Left lung (tissue), 10 donors: ENCODE data around the gene SEC14L6. TPM values are rescaled to one million over a fixed set of nuclear protein-coding genes. Genes with fewer than 3 reads are reported as not detected.
"Not testable (repeated sequence)": the region's sequence is repeated elsewhere in the genome, so short reads cannot be mapped to it uniquely, and the experiment has no call there.

ENCODE experiments used
- ATAC-seq: fragments of 200-7000 bp; cut with Tn5 transposase; one replicate; pipeline ENCODE4 v1.9.1; 2020; ENCODE audit warnings: moderate library complexity
- DNase-seq, 4 donors: peaks; one replicate each; pipeline ENCODE4 v3.0.0-alpha.2; 2013 to 2020
- H3K27ac ChIP-seq, 2 donors: fragments of 200-600 bp; sonication (generic) in 1 of 2; one replicate each; pipeline versions ENCODE4 v1.5.0 to v1.8.0; 2020 to 2021
- H3K27me3 ChIP-seq, 2 donors: fragments of 200-600 bp; sonication (generic) in 1 of 2; one replicate each; pipeline versions ENCODE4 v1.5.0 to v1.8.0; 2020 to 2021
- H3K36me3 ChIP-seq, 2 donors: fragments of 200-600 bp; sonication (generic) in 1 of 2; one replicate each; pipeline versions ENCODE4 v1.5.0 to v1.8.0; 2020 to 2021
- H3K4me1 ChIP-seq, 2 donors: fragments of 200-600 bp; one replicate each; pipeline ENCODE4 v1.8.0; 2021
- H3K4me3 ChIP-seq, 2 donors: fragments of 200-600 bp; sonication (generic) in 1 of 2; one replicate each; pipeline versions ENCODE4 v1.5.0 to v1.8.0; 2020 to 2021; ENCODE audit warnings: mild to moderate bottlenecking in 1 of 2
- H3K9me3 ChIP-seq, 2 donors: fragments of 200-600 bp; sonication (generic) in 1 of 2; one replicate each; pipeline versions ENCODE4 v1.5.0 to v1.8.0; 2020 to 2021
- CTCF ChIP-seq, 2 donors: fragments of 200-600 bp; sonication (generic) in 1 of 2; IDR thresholded peaks; one replicate each; pipeline versions ENCODE4 v1.5.0 to v1.8.0; 2021; ENCODE audit warnings: antibody characterized with exemption in 2 of 2
- intact Hi-C, 2 donors: fragments of 100-400 bp; cut with DNase I; formaldehyde crosslinking; loops; one replicate each; pipeline versions ENCODE4 v1.11.2 to v1.14.2; 2022
- polyA plus RNA-seq, 6 donors: library from polyadenylated mRNA; unstranded; fragments of 120-200 nt; gene quantifications; one replicate each; pipeline ENCODE4 v1.2.1, GENCODE V29; 2013; ENCODE audit not compliant: insufficient read length in 6 of 6
- total RNA-seq, 2 donors: library from RNA; stranded (reverse); fragmentation: NEBNext Ultra II Directional; extraction: Animal tissue kit (Norgen Biotek cat#: 25700); gene quantifications; one replicate each; pipeline ENCODE4 v1.2.1, GENCODE V29; 2021
- donor health status: DM: no; HTN: yes; CAD: no.
- donor health status: DM: no; HTN: no; CAD: no.

The SEC14L6 gene
- total and polyA plus RNA-seq, 8 donors, result 2.0 to 9.1 (median 3.0) TPM

- H3K27ac ChIP-seq, result no peak overlapping the region
- H3K36me3 ChIP-seq, result no peaks in the 10 kb centered on the region
- H3K9me3 ChIP-seq, result no peaks in the 10 kb centered on the region
- no peak for TF ChIP-seq CTCF (IDR thresholded peaks at IDR 0.05)
- intact Hi-C loops, result no loop called here
- H3K4me1 ChIP-seq, result no peaks in the 10 kb centered on the region
- H3K27me3 ChIP-seq, result no peaks in the 10 kb centered on the region
- H3K4me3 ChIP-seq, result no peak overlapping the region
- DNase-seq, result no peak
- no peak for ATAC-seq
Measured at GRCh38 chr22:30555282-30556210, 9.0 kb upstream of the SEC14L6 start.

- H3K36me3 ChIP-seq, result no peaks in the 10 kb centered on the region
- ATAC-seq, result no peak
- intact Hi-C loops, result no loop called here
- no peaks in the 10 kb centered on the region for H3K4me1 ChIP-seq
- no peaks in the 10 kb centered on the region for H3K9me3 ChIP-seq
- H3K4me3 ChIP-seq, result no peak overlapping the region
- TF ChIP-seq CTCF (IDR thresholded peaks at IDR 0.05), result no peak
- H3K27me3 ChIP-seq, result no peaks in the 10 kb centered on the region
- no peak for DNase-seq
- no peak overlapping the region for H3K27ac ChIP-seq
Measured at GRCh38 chr22:30553971-30554370, 7.4 kb upstream of the SEC14L6 start.

- H3K9me3 ChIP-seq, result no peaks in the 10 kb centered on the region
- no peak for DNase-seq
- H3K4me1 ChIP-seq, result no peaks in the 10 kb centered on the region
- TF ChIP-seq CTCF (IDR thresholded peaks at IDR 0.05), result no peak
- intact Hi-C loops, result no loop called here
- H3K36me3 ChIP-seq, result no peaks in the 10 kb centered on the region
- H3K27me3 ChIP-seq, result no peaks in the 10 kb centered on the region
- ATAC-seq, result no peak
- H3K4me3 ChIP-seq, result no peak overlapping the region
- no peak overlapping the region for H3K27ac ChIP-seq
Measured at GRCh38 chr22:30552719-30553118, 6.2 kb upstream of the SEC14L6 start.

GRCh38 chr22:30551813-30552212 lies 5.3 kb upstream of the SEC14L6 start:
- H3K27ac ChIP-seq, H3K27me3 ChIP-seq, intact Hi-C loops, H3K4me1 ChIP-seq, H3K36me3 ChIP-seq, H3K9me3 ChIP-seq, ATAC-seq, DNase-seq, H3K4me3 ChIP-seq: not testable (repeated sequence)

- Histone ChIP-seq H3K4me1 (no peaks in the 10 kb centered on the region), H3K36me3 (no peaks in the 10 kb centered on the region), H3K27ac (no peak overlapping the region), H3K27me3 (peaks cover 0 to 25% of the 10 kb centered on the region in 2 donors), H3K4me3 (no peak overlapping the region), H3K9me3 (no peaks in the 10 kb centered on the region)
- no peak for ATAC-seq
- no peak for TF ChIP-seq CTCF (IDR thresholded peaks at IDR 0.05)
- no peak for DNase-seq
- intact Hi-C loops, result no loop called here
Measured at GRCh38 chr22:30547188-30547587, 647 bp upstream of the SEC14L6 start.
